Panc1 (cell line): ENCODE data around the gene TCF25.

Experiments
- POLR2AphosphoS5 ChIP-seq: IDR thresholded peaks from 2 replicates; pipeline ENCODE4 v1.6.1; 2012; ENCODE audit warnings: mild to moderate bottlenecking, low read depth, low read length, moderate library complexity
- SIN3A ChIP-seq: IDR thresholded peaks from 2 replicates; pipeline ENCODE4 v1.6.1; 2012; ENCODE audit warnings: low read depth, mild to moderate bottlenecking, low read length, moderate library complexity, borderline replicate concordance; ENCODE audit not compliant: insufficient read depth
- TF ChIP-seq, protein P1 (sequence below): fragments of 450-650 bp; IDR thresholded peaks from 2 replicates; pipeline ENCODE4 v1.5.1; 2017; ENCODE audit warnings: mild to moderate bottlenecking

DNA sequence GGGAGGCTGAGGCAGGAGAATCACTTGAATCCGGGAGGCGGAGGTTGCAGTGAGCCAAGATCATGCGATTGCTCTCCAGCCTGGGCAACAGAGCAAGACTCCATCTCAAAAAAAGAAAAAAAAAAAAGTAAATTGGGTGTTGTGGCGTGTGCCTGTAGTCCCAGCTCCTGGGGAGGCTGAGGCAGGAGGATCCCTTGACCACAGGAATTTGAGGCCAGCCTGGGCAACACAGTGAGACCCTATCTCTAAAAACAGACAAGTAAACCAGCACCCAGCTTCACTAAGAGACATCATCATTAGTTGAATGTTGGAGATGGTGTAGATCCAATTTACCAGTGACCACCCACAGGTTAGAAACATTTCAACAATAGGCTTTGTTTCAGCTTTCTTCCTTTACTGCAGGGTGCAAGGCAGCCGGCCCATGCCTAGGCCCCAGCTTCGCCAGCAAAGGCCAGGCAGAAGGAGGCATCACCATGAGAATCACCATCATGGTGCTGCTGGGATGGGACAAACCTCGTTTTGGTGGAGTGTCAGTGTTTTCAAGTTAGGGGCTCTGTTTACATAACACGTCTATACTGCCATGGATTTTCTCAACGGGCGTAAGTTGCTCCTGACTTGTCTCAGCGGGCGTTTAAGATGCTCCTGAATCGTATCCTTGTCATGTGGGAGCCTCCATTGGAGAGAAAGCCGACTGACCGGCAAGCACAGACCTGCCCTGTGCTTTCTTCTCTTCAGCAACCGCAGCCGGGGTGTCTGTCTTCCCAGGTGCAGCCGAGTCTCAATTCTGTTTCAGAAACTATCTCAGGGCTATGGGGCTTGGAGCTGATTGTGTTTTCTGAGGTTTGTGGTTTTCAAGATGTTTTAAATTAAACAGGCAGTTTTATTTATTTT, 7.3 kb downstream of the TCF25 start:
- TF ChIP-seq POLR2AphosphoS5 = no peak
- TF ChIP-seq SIN3A = no peak
- TF ChIP-seq, protein P1, sequence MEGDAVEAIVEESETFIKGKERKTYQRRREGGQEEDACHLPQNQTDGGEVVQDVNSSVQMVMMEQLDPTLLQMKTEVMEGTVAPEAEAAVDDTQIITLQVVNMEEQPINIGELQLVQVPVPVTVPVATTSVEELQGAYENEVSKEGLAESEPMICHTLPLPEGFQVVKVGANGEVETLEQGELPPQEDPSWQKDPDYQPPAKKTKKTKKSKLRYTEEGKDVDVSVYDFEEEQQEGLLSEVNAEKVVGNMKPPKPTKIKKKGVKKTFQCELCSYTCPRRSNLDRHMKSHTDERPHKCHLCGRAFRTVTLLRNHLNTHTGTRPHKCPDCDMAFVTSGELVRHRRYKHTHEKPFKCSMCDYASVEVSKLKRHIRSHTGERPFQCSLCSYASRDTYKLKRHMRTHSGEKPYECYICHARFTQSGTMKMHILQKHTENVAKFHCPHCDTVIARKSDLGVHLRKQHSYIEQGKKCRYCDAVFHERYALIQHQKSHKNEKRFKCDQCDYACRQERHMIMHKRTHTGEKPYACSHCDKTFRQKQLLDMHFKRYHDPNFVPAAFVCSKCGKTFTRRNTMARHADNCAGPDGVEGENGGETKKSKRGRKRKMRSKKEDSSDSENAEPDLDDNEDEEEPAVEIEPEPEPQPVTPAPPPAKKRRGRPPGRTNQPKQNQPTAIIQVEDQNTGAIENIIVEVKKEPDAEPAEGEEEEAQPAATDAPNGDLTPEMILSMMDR = no peak
